ENCODE measurements around the gene MYRF. TPM values are rescaled to one million over a fixed set of nuclear protein-coding genes. Genes with fewer than 3 reads are reported as not detected.

The MYRF gene
- total RNA-seq, 2 experiments from 2014 or later: 0.31 to 0.49 TPM

DNA sequence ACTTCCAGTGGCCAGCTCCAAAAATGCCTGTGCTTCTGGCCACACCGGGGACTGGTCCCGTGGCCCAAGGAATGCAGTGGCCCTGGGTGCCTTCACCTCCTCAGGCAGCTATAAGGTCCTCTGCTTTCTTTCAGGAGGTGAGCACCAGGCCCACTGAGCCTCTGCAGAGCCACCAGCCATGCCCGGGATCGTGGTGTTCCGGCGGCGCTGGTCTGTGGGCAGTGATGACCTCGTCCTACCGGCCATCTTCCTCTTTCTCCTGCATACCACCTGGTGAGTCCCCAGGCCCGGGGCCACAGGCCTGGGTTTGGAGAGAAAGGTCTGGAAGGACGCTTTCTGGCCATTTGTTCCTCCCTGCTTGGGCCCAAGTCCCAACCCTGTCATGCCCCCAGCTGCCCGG lies 32.5 kb upstream of the MYRF start:
- Histone ChIP-seq H3K27ac (ENCODE audit: low read depth in 1 of 2, low read length in 2 of 2) (no peak overlapping the region), H3K9me3 (ENCODE audit: control insufficient read depth in 1 of 2, insufficient read depth in 1 of 2, low read length in 2 of 2) (no peaks in the 10 kb centered on the region), H3K4me3 (ENCODE audit: low read length) (no peak overlapping the region), H3K36me3 (ENCODE audit: insufficient read depth, low read length) (no peaks in the 10 kb centered on the region), H3K4me1 (ENCODE audit: insufficient read depth, low read length) (no peaks in the 10 kb centered on the region), H3K27me3 (ENCODE audit: control insufficient read depth in 1 of 2, insufficient read depth in 2 of 2, low read length in 2 of 2) (peaks cover 0 to 2% of the 10 kb centered on the region in 2 experiments)
- no peak overlapping the region for H3K4me3 Mint-ChIP-seq
- ChIA-PET POLR2A (no interaction called here), CTCF (interaction anchor here (1.2 kb wide), 1 partner anchor 13 kb away, joined by 5 read pairs; no protein-coding TSS in a partner anchor)
- no peak for ATAC-seq (ENCODE audit: poor library complexity)
- TF ChIP-seq, protein P1, sequence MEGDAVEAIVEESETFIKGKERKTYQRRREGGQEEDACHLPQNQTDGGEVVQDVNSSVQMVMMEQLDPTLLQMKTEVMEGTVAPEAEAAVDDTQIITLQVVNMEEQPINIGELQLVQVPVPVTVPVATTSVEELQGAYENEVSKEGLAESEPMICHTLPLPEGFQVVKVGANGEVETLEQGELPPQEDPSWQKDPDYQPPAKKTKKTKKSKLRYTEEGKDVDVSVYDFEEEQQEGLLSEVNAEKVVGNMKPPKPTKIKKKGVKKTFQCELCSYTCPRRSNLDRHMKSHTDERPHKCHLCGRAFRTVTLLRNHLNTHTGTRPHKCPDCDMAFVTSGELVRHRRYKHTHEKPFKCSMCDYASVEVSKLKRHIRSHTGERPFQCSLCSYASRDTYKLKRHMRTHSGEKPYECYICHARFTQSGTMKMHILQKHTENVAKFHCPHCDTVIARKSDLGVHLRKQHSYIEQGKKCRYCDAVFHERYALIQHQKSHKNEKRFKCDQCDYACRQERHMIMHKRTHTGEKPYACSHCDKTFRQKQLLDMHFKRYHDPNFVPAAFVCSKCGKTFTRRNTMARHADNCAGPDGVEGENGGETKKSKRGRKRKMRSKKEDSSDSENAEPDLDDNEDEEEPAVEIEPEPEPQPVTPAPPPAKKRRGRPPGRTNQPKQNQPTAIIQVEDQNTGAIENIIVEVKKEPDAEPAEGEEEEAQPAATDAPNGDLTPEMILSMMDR (IDR thresholded peaks at IDR 0.05): no peak
- no peak for DNase-seq
- intact Hi-C loops (cut with DNase I, micrococcal nuclease): no loop called here
- no peaks in the 10 kb centered on the region for H3K36me3 Mint-ChIP-seq (ENCODE audit: low read depth)
- no peaks in the 10 kb centered on the region for H3K27me3 Mint-ChIP-seq
- no peak overlapping the region for H3K27ac Mint-ChIP-seq
- no peaks in the 10 kb centered on the region for H3K4me1 Mint-ChIP-seq (ENCODE audit: low read depth)
- no peaks in the 10 kb centered on the region for H3K9me3 Mint-ChIP-seq

DNA sequence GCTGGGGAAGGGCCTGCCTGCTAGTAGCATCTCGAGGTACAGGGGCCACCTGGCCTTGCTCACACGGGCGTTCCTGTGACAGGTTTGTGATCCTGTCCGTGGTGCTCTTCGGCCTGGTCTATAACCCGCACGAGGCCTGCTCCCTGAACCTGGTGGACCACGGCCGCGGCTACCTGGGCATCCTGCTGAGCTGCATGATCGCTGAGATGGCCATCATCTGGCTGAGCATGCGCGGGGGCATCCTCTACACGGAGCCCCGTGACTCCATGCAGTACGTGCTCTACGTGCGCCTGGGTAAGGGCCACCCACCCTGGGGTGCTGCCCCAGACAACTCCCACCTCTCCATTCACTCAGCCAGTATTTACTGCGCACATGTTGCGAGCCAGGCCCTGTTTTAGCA lies 31.8 kb upstream of the MYRF start:
- H3K4me1 ChIP-seq (ENCODE audit: insufficient read depth, low read length): no peaks in the 10 kb centered on the region
- POLR2A ChIA-PET: no interaction called here
- no peaks in the 10 kb centered on the region for H3K36me3 ChIP-seq (ENCODE audit: insufficient read depth, low read length)
- H3K27ac ChIP-seq (ENCODE audit: low read depth in 1 of 2, low read length in 2 of 2): no peak overlapping the region
- no peaks in the 10 kb centered on the region for H3K9me3 Mint-ChIP-seq
- no peaks in the 10 kb centered on the region for H3K9me3 ChIP-seq (ENCODE audit: control insufficient read depth in 1 of 2, insufficient read depth in 1 of 2, low read length in 2 of 2)
- TF ChIP-seq, protein P1 (IDR thresholded peaks at IDR 0.05): no peak
- H3K27me3 ChIP-seq (ENCODE audit: control insufficient read depth in 1 of 2, insufficient read depth in 2 of 2, low read length in 2 of 2): peaks cover 0 to 2% of the 10 kb centered on the region in 2 experiments
- H3K4me1 Mint-ChIP-seq (ENCODE audit: low read depth): no peaks in the 10 kb centered on the region
- CTCF ChIA-PET: no interaction called here
- ATAC-seq (ENCODE audit: poor library complexity) (no peak), DNase-seq (no peak)
- no peaks in the 10 kb centered on the region for H3K27me3 Mint-ChIP-seq
- no peaks in the 10 kb centered on the region for H3K36me3 Mint-ChIP-seq (ENCODE audit: low read depth)
- no peak overlapping the region for H3K27ac Mint-ChIP-seq
- H3K4me3 ChIP-seq (ENCODE audit: low read length): no peak overlapping the region
- intact Hi-C loops (cut with DNase I, micrococcal nuclease): no loop called here
- no peak overlapping the region for H3K4me3 Mint-ChIP-seq

DNA sequence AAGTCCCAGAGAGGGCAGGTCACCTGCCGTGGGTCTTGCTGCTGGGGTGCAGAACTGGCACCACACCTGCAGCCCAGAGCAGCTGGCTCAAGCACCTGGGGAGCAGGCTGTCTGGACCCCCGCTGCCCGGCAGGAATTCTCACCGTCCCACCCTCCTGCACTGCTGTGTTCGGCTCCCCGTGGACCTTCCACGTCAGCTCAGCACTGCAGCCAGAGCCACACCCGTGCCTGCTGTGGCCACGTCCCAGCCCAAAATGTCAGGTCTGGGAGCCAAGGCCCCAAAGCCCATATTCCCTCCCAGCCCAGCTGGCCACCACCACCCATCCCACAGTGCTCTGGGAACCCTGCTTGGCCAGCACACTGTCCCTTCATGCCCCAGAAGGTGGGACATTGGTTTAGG lies 28.0 kb upstream of the MYRF start:
- H3K27me3 ChIP-seq (ENCODE audit: control insufficient read depth in 1 of 2, insufficient read depth in 2 of 2, low read length in 2 of 2): no peaks in the 10 kb centered on the region
- TF ChIP-seq, protein P1 (IDR thresholded peaks at IDR 0.05): no peak
- intact Hi-C loops (cut with DNase I, micrococcal nuclease): no loop called here
- POLR2A ChIA-PET: no interaction called here
- Mint-ChIP-seq H3K4me3 (no peak overlapping the region), H3K9me3 (no peaks in the 10 kb centered on the region), H3K27ac (no peak overlapping the region), H3K4me1 (ENCODE audit: low read depth) (no peaks in the 10 kb centered on the region), H3K36me3 (ENCODE audit: low read depth) (no peaks in the 10 kb centered on the region), H3K27me3 (no peaks in the 10 kb centered on the region)
- no peak overlapping the region for H3K4me3 ChIP-seq (ENCODE audit: low read length)
- DNase-seq: no peak
- H3K36me3 ChIP-seq (ENCODE audit: insufficient read depth, low read length): no peaks in the 10 kb centered on the region
- no peaks in the 10 kb centered on the region for H3K9me3 ChIP-seq (ENCODE audit: control insufficient read depth in 1 of 2, insufficient read depth in 1 of 2, low read length in 2 of 2)
- ATAC-seq (ENCODE audit: poor library complexity): no peak
- no peak overlapping the region for H3K27ac ChIP-seq (ENCODE audit: low read depth in 1 of 2, low read length in 2 of 2)
- CTCF ChIA-PET: interaction anchor here (1.5 kb wide), 1 partner anchor 9 kb away, joined by 5 read pairs; no protein-coding TSS in a partner anchor
- no peaks in the 10 kb centered on the region for H3K4me1 ChIP-seq (ENCODE audit: insufficient read depth, low read length)

All from CD4-positive, alpha-beta T cell (primary cell).